Neural cell (in vitro differentiated cells): ENCODE results near the gene PCMTD2.

Experiments
- POLR2AphosphoS5 ChIP-seq: IDR thresholded peaks from 2 replicates; pipeline ENCODE4 v1.6.1; 2012
- SMC3 ChIP-seq: fragments of 450-650 bp; conservative IDR thresholded peaks from 2 replicates; pipeline ENCODE4 v1.6.1; 2014; ENCODE audit warnings: antibody characterized with exemption, mild to moderate bottlenecking, moderate library complexity; ENCODE audit not compliant: poor library complexity
- TAF1 ChIP-seq: IDR thresholded peaks from 2 replicates; pipeline ENCODE4 v1.6.1; 2012; ENCODE audit warnings: low read depth
- TF ChIP-seq, protein P1 (sequence below): fragments of 450-650 bp; IDR thresholded peaks from 2 replicates; pipeline ENCODE4 v1.5.1; 2014; ENCODE audit warnings: antibody characterized with exemption, mild to moderate bottlenecking, moderate library complexity; ENCODE audit not compliant: poor library complexity, severe bottlenecking
- TF ChIP-seq, protein P2 (sequence below): IDR thresholded peaks from 2 replicates; pipeline ENCODE4 v1.6.1; 2012; ENCODE audit warnings: borderline replicate concordance

DNA sequence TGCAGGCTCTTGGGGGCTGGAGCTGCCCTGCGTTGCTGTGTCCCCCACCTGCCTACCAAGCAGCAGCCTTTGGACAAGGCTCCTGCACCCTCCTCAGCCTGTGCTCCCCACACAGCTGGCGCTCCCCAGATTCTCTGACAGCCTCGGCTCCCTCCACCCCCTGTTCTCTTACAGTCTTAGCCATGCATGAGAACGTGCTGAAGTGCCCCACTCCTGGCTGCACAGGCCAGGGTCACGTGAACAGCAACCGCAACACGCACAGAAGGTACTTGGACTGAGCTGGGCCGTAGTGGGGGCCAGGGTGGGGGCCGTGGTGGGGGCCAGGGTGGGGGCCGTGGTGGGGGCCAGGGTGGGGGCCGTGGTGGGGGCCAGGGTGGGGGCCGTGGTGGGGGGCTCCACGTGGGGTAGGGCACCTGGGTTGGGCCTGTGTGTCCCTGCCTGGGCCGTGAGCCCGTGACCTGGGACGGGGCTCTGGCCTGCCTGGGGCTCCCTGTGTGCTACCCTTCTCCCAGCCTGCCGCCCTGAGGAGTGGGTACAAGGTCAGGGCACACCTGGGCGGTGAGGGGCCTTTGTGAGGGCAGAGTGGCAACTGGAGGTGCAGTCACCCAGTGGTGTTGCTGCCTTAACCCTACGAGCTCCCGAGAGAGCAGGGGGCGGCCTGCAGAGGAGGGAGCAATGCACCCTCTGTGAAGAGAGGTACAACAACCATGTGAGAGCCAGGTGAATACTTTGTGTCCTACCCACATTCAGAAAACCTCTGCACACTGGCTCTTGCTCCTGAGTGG is 43.5 kb upstream of the PCMTD2 start:
- TF ChIP-seq, protein P1, sequence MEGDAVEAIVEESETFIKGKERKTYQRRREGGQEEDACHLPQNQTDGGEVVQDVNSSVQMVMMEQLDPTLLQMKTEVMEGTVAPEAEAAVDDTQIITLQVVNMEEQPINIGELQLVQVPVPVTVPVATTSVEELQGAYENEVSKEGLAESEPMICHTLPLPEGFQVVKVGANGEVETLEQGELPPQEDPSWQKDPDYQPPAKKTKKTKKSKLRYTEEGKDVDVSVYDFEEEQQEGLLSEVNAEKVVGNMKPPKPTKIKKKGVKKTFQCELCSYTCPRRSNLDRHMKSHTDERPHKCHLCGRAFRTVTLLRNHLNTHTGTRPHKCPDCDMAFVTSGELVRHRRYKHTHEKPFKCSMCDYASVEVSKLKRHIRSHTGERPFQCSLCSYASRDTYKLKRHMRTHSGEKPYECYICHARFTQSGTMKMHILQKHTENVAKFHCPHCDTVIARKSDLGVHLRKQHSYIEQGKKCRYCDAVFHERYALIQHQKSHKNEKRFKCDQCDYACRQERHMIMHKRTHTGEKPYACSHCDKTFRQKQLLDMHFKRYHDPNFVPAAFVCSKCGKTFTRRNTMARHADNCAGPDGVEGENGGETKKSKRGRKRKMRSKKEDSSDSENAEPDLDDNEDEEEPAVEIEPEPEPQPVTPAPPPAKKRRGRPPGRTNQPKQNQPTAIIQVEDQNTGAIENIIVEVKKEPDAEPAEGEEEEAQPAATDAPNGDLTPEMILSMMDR: no peak
- TF ChIP-seq TAF1 (no peak), SMC3 (no peak), POLR2AphosphoS5 (no peak)
- TF ChIP-seq, protein P2, sequence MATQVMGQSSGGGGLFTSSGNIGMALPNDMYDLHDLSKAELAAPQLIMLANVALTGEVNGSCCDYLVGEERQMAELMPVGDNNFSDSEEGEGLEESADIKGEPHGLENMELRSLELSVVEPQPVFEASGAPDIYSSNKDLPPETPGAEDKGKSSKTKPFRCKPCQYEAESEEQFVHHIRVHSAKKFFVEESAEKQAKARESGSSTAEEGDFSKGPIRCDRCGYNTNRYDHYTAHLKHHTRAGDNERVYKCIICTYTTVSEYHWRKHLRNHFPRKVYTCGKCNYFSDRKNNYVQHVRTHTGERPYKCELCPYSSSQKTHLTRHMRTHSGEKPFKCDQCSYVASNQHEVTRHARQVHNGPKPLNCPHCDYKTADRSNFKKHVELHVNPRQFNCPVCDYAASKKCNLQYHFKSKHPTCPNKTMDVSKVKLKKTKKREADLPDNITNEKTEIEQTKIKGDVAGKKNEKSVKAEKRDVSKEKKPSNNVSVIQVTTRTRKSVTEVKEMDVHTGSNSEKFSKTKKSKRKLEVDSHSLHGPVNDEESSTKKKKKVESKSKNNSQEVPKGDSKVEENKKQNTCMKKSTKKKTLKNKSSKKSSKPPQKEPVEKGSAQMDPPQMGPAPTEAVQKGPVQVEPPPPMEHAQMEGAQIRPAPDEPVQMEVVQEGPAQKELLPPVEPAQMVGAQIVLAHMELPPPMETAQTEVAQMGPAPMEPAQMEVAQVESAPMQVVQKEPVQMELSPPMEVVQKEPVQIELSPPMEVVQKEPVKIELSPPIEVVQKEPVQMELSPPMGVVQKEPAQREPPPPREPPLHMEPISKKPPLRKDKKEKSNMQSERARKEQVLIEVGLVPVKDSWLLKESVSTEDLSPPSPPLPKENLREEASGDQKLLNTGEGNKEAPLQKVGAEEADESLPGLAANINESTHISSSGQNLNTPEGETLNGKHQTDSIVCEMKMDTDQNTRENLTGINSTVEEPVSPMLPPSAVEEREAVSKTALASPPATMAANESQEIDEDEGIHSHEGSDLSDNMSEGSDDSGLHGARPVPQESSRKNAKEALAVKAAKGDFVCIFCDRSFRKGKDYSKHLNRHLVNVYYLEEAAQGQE: no peak
